Uterus (tissue), 4 donors: ENCODE measurements around the gene SLC2A13. TPM values are rescaled to one million over a fixed set of nuclear protein-coding genes. Genes with fewer than 3 reads are reported as not detected.

Source experiments
- DNase-seq, 2 donors: peaks; one replicate each; pipeline ENCODE4 v3.0.0-alpha.2; 2019 to 2020
- H3K27ac ChIP-seq, 2 donors: fragments of 200-600 bp; sonication (generic); 1 replicate in 1 of 2; 2 replicates in 1 of 2; pipeline ENCODE4 v1.5.1; 2016 to 2018
- H3K27me3 ChIP-seq, 2 donors: fragments of 200-600 bp; sonication (generic); one replicate each; pipeline ENCODE4 v1.5.1; 2018 to 2019; ENCODE audit warnings: control low read depth in 1 of 2
- H3K36me3 ChIP-seq, 2 donors: fragments of 200-600 bp; sonication (generic); one replicate each; pipeline ENCODE4 v1.5.1; 2019; ENCODE audit warnings: control low read depth in 1 of 2
- H3K4me1 ChIP-seq, 2 donors: fragments of 200-600 bp; sonication (generic); one replicate each; pipeline ENCODE4 v1.5.1; 2018 to 2019; ENCODE audit warnings: control low read depth in 1 of 2
- H3K4me3 ChIP-seq, 2 donors: fragments of 200-600 bp; sonication (generic); 1 replicate in 1 of 2; 2 replicates in 1 of 2; pipeline ENCODE4 v1.5.1; 2018 to 2019; ENCODE audit warnings: mild to moderate bottlenecking in 1 of 2
- H3K9me3 ChIP-seq, 2 donors: fragments of 200-600 bp; sonication (generic); one replicate each; pipeline ENCODE4 v1.5.1; 2019; ENCODE audit warnings: control low read depth in 1 of 2
- CTCF ChIP-seq, 4 experiments: fragments of 200-600 bp in 2 of 4; fragments of 450-650 bp in 2 of 4; sonication (generic) in 2 of 4; IDR thresholded peaks; one replicate each; pipeline ENCODE4 v1.5.1; 2016 to 2019; ENCODE audit warnings: antibody characterized with exemption in 4 of 4, mild to moderate bottlenecking in 2 of 4, moderate library complexity in 1 of 4
- POLR2A ChIP-seq, 2 donors: fragments of 450-650 bp; IDR thresholded peaks; one replicate each; pipeline ENCODE4 v1.6.1; 2016; ENCODE audit warnings: antibody characterized with exemption in 2 of 2, mild to moderate bottlenecking in 1 of 2, moderate library complexity in 1 of 2
- intact Hi-C: fragments of 100-400 bp; cut with DNase I; formaldehyde crosslinking; loops from one replicate; pipeline ENCODE4 v1.15.1; 2023; ENCODE audit warnings: low total_unique reads
- total RNA-seq, 4 donors: library from RNA; depleted of rRNA in 3 of 4; stranded (reverse); fragments of >200 nt in 3 of 4; gene quantifications; one replicate each; pipeline versions ENCODE4 v1.1.0 to v1.2.4, GENCODE V29; 2014 to 2023
- donor health status: DM: yes; HTN: yes; CAD: no.

The SLC2A13 gene
- total RNA-seq, 4 donors from 2014 or later: 12.8 to 31.7 (median 15.3) TPM

- no peak for TF ChIP-seq CTCF (IDR thresholded peaks at IDR 0.05)
- TF ChIP-seq POLR2A (IDR thresholded peaks at IDR 0.05): no peak
- Histone ChIP-seq H3K4me1 (no peaks in the 10 kb centered on the region), H3K4me3 (no peak overlapping the region), H3K27me3 (no peaks in the 10 kb centered on the region), H3K36me3 (no peaks in the 10 kb centered on the region), H3K9me3 (no peaks in the 10 kb centered on the region), H3K27ac (no peak overlapping the region)
- no peak for DNase-seq
- intact Hi-C loops: no loop called here
Observed at GRCh38 chr12:40068416-40068815, 37.5 kb downstream of the SLC2A13 start.

GRCh38 chr12:40065636-40066035 is 40.2 kb downstream of the SLC2A13 start:
- no peak for DNase-seq
- no peaks in the 10 kb centered on the region for H3K9me3 ChIP-seq
- no peak overlapping the region for H3K27ac ChIP-seq
- H3K36me3 ChIP-seq: no peaks in the 10 kb centered on the region
- H3K4me1 ChIP-seq: no peaks in the 10 kb centered on the region
- H3K27me3 ChIP-seq: no peaks in the 10 kb centered on the region
- intact Hi-C loops: no loop called here
- TF ChIP-seq POLR2A (IDR thresholded peaks at IDR 0.05) (no peak), CTCF (IDR thresholded peaks at IDR 0.05) (no peak)
- H3K4me3 ChIP-seq: no peak overlapping the region

GRCh38 chr12:40063414-40063813 is 42.5 kb downstream of the SLC2A13 start:
- no peak overlapping the region for H3K27ac ChIP-seq
- no peaks in the 10 kb centered on the region for H3K27me3 ChIP-seq
- intact Hi-C loops: no loop called here
- H3K4me3 ChIP-seq: no peak overlapping the region
- TF ChIP-seq CTCF (IDR thresholded peaks at IDR 0.05): no peak
- TF ChIP-seq POLR2A (IDR thresholded peaks at IDR 0.05): no peak
- no peaks in the 10 kb centered on the region for H3K4me1 ChIP-seq
- H3K36me3 ChIP-seq: no peaks in the 10 kb centered on the region
- H3K9me3 ChIP-seq: no peaks in the 10 kb centered on the region
- DNase-seq: no peak

GRCh38 chr12:40058721-40059190 is 47.1 kb downstream of the SLC2A13 start:
- H3K36me3 ChIP-seq: no peaks in the 10 kb centered on the region
- no peaks in the 10 kb centered on the region for H3K27me3 ChIP-seq
- no peak overlapping the region for H3K4me3 ChIP-seq
- H3K4me1 ChIP-seq: no peaks in the 10 kb centered on the region
- intact Hi-C loops: no loop called here
- TF ChIP-seq POLR2A (IDR thresholded peaks at IDR 0.05) (no peak), CTCF (IDR thresholded peaks at IDR 0.05) (no peak)
- H3K9me3 ChIP-seq: no peaks in the 10 kb centered on the region
- H3K27ac ChIP-seq: no peak overlapping the region
- DNase-seq: no peak

- no peaks in the 10 kb centered on the region for H3K27me3 ChIP-seq
- TF ChIP-seq POLR2A (IDR thresholded peaks at IDR 0.05) (no peak), CTCF (IDR thresholded peaks at IDR 0.05) (no peak)
- DNase-seq: no peak
- intact Hi-C loops: no loop called here
- no peak overlapping the region for H3K27ac ChIP-seq
- no peaks in the 10 kb centered on the region for H3K9me3 ChIP-seq
- H3K36me3 ChIP-seq: no peaks in the 10 kb centered on the region
- H3K4me3 ChIP-seq: no peak overlapping the region
- H3K4me1 ChIP-seq: no peaks in the 10 kb centered on the region
Observed at GRCh38 chr12:40056373-40056772, 49.5 kb downstream of the SLC2A13 start.
